ENCODE measurements around the gene DMD.

GRCh38 chrX:31126205-31126604, 2085.1 kb downstream of the DMD start:
- TF ChIP-seq CTCF (IDR thresholded peaks at IDR 0.05; ENCODE audit: borderline replicate concordance, extremely low read depth, low read length, poor library complexity, severe bottlenecking) (no peak), EZH2 (IDR thresholded peaks at IDR 0.05; ENCODE audit: borderline replicate concordance, low read depth, low read length, severe bottlenecking) (no peak)

Data from DND-41 (cell line).